Stimulated activated CD4-positive, alpha-beta T cell treated with anti-CD3 and anti-CD28 coated beads, Interleukin-1b, Interleukin-23, amount 100 ng/mL, for 4 hours (primary cell): Measurements from ENCODE around the gene BBS1.
A peak's percentile ranks its signal among the peaks of the same experiment; 100 is the strongest.

Experiments
- DNase-seq, 2 donors: peaks; one replicate each; pipeline ENCODE4 v3.0.0-alpha.2; 2020; ENCODE audit warnings: low read depth in 2 of 2

Gene BBS1

GRCh38 chr11:66549696-66550095 lies 39.3 kb downstream of the BBS1 start:
- no peak for DNase-seq

- DNase-seq = no peak
Measured at GRCh38 chr11:66550887-66551286, 40.5 kb downstream of the BBS1 start.

GRCh38 chr11:66554602-66555001 lies 44.2 kb downstream of the BBS1 start:
- DNase-seq = no peak

GRCh38 chr11:66555416-66555815 lies 45.0 kb downstream of the BBS1 start:
- DNase-seq = no peak

GRCh38 chr11:66556086-66556485 lies 45.7 kb downstream of the BBS1 start:
- no peak for DNase-seq

GRCh38 chr11:66557733-66558326 lies 47.4 kb downstream of the BBS1 start:
- no peak for DNase-seq

GRCh38 chr11:66559142-66559865 lies 48.9 kb downstream of the BBS1 start:
- peak in 1 of 2 donors; percentile 41 for DNase-seq

- no peak for DNase-seq
Measured at GRCh38 chr11:66559866-66560676, 49.6 kb downstream of the BBS1 start.

GRCh38 chr11:66561178-66561974 lies 50.9 kb downstream of the BBS1 start:
- no peak for DNase-seq

- DNase-seq = no peak
Measured at GRCh38 chr11:66561975-66562248, 51.5 kb downstream of the BBS1 start.

GRCh38 chr11:66562275-66562674 lies 51.8 kb downstream of the BBS1 start:
- no peak for DNase-seq

GRCh38 chr11:66562907-66563583 lies 52.6 kb downstream of the BBS1 start:
- no peak for DNase-seq

GRCh38 chr11:66563832-66564231 lies 53.4 kb downstream of the BBS1 start:
- DNase-seq = no peak

GRCh38 chr11:66564538-66564937 lies 54.1 kb downstream of the BBS1 start:
- no peak for DNase-seq

- DNase-seq = no peak
Measured at GRCh38 chr11:66564984-66565383, 54.5 kb downstream of the BBS1 start.

- DNase-seq = no peak
Measured at GRCh38 chr11:66566221-66566620, 55.8 kb downstream of the BBS1 start.

GRCh38 chr11:66567787-66568123 lies 57.3 kb downstream of the BBS1 start:
- no peak for DNase-seq

GRCh38 chr11:66568124-66568916 lies 57.9 kb downstream of the BBS1 start, which contains the start of gene CTSF:
CTSF (minus strand) TSS chr11:66568606; CDS start chr11:66568486, 120 bp downstream.
- DNase-seq = peak; percentile 55 to 67

- DNase-seq = no peak
Measured at GRCh38 chr11:66569076-66569475, 58.6 kb downstream of the BBS1 start.

GRCh38 chr11:66570079-66570849 lies 59.8 kb downstream of the BBS1 start:
- no peak for DNase-seq
